GOT3 (cell line): ENCODE results near the gene CAMKK1.
A peak's percentile ranks its signal among the peaks of the same experiment; 100 is the strongest.

Experiments used
- DNase-seq: peaks from one replicate; lab custom pipeline; 2025; ENCODE audit warnings: mixed read lengths; lab: John Stamatoyannopoulos, UW

CAMKK1 gene

GRCh38 chr17:3893003-3893719, at the start of gene CAMKK1:
Gene CAMKK1, minus strand, starts transcription at chr17:3893053. Its CDS starts 7,366 bp downstream, at chr17:3885687.
- peak; percentile 37 for DNase-seq

GRCh38 chr17:3940965-3941698, 48.3 kb upstream of the CAMKK1 start:
- no peak for DNase-seq

GRCh38 chr17:3937359-3937758, 44.5 kb upstream of the CAMKK1 start:
- DNase-seq = no peak

DNA sequence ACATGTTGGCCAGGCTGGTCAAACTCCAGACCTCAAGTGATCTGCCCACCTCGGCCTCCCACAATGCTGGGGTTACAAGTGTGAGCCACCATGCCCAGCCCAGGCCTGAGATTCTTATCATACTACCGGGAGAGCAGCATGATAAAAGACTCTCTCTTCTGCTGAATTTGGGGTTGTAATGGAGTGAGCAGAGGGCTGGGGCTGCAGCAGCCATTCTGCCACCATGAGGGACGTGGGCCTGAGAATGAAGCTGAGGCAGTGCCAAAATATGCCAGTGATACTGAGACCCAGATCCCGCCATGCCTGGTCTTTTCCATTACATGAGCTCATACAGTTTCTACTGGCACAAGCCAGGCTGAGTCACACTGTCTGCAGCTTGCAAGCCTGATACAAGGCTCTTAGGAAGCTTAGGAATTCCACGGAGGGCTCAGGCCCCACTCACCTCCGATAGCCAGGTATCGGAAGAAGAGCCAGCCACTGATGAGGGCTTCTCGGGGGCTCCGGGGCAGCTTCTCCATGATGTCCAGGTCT, 43.0 kb upstream of the CAMKK1 start:
- no peak for DNase-seq

DNA sequence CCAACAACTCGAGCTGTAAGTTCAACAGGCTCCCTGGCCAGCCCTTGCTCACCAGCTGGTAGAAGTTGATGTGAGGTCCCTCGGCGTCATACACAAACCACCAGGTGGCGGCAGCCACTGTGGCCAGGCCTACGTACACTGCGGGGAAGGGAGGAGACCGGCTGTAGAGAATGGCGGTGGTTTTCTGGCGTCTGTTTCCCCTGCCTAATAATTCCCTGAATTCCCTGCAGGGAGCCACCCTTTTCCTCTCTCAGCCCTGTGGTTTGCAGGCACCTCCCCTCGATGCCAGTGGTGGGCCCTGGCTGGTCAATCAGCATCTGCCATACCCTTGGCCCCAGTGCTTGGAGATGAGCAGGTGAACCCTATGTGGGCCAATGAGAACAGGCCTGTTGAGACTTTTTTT, 42.3 kb upstream of the CAMKK1 start:
- DNase-seq = no peak

DNA sequence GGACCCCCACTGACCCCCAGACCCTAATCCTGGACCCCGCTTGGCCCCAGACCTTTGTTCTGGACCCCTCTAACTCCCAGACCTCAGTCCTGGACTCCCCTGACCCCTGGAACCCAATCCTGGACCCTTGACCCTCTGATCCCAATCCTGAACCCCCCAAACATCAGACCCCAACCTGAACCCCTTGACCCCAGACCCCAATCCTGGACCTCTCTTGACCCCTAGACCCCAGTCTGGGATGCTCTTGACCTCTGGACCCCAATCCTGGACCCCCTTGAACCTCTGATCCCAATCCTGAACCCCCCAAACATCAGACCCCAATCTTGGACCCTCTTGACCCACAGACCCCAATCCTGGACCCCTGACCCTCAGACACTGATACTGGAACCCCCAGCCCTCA, 36.9 kb upstream of the CAMKK1 start:
- no peak for DNase-seq

- no peak for DNase-seq
Measured at GRCh38 chr17:3929181-3929580, 36.3 kb upstream of the CAMKK1 start.

- DNase-seq = no peak
Measured at GRCh38 chr17:3928406-3928805, 35.6 kb upstream of the CAMKK1 start.

GRCh38 chr17:3927628-3928340, 34.9 kb upstream of the CAMKK1 start:
- no peak for DNase-seq

DNA sequence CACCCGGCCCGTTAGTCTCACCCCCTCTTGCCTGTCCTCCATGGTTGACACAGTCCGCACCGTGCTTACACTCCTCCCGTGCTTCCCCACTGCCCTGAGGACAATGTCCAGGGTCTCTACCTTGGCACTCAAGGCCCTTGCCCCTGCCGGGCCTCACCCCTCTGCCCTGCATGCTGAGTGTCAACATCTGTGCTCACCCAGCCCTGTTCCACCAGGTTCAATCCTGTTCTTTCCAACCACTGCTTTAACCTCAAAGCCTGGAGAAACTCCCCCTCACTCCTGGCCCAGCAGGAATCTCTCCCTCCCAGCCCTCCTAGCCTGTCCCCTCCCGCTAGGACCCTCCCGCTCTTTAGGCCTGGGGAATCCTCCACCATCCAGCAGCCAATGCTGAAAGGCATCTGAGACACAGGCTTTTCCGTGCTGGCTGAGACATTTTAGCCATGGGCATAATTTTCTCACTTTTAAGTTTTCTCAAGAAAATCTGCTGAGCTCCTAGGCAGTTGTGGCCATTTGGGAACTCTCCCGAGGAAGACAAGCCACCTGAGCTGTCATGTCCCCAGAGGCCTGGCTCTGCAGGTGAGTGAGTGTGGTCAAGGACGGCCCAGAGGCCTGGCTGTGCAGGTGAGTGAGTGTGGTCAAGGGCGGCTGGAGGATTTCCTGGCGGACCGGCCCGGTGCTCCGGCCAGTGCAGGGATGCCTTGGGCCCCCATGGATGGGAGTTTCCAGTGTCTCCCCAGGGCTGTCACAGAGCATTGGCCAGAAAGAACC, 34.2 kb upstream of the CAMKK1 start:
- DNase-seq = no peak

DNA sequence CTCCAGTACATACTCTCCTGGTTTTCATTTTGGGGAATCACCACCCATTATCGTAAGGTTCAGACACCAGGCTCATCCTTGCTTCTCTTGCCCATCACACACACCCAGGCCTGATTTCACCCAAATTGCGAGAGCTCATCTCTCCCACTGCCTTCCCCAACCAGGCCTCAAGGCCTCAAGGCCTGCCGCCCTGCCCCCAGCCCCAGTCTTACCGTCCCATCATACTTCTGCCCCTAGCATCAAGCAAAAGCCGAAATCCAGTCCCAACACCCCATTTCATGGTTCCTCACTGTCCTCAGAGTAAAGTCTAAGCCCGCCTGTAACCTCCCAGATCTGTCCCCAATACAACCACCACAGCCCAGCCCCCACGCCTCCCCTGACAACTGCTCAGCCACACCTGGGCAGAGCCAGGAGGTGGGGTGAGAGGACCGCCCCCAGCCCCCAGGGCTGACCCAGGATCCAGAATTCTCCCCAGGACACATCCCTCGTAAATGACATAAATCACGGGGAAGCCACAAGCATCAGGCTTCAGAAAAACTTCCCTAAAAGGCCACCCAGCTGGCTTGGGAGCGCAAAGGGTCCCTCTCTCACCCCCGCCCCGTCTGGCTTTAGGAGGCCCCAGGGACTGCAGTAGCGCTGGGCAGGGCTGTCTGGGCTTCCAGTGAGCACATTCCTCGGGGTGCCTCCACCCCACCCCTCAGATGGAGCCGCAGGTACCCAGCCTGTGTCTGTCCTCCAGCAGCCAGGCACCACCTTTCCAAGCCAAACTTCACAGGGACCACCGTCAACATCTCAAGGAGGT, 33.0 kb upstream of the CAMKK1 start:
- DNase-seq = no peak

DNA sequence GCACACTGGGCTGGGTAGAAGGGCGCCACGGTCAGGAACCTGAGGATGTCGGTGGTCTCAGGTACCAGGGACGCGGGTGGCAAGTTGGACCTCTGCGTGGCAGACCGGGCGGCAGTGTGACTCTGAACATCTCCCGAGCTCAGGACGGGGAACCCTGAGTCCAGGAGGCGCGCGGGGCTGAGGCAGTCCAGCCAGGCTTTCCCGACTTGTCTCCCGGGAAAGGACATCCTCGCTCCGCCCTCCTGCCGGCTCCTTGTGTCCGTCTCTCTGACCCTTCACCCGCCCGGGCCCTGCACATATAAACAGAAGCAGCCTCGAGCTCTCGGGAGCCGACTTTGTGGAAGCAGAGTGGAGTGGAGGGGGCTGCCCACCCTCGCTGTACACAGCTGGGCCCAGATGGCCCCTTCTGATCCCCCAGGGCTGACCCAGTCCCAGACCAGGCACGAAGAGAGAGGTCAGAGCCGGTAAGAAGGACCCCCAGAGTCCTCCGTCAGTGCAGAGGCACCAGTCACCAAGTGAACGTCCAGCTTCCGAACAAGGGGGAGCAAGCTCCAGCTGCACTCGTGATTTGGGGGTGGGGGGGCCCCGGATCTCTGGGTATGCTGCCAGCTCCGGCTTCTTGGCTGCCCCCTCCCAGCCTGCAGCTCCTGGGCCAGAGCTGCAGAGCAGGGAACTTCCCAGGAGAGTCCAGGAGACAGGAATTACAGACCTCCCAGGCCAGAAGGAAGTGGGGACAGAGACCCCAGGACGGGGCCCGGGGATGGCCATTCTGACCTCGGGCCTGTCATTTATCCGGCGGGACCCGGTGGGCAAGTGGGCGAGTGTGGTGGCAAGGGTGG, 31.9 kb upstream of the CAMKK1 start:
- DNase-seq = no peak

DNA sequence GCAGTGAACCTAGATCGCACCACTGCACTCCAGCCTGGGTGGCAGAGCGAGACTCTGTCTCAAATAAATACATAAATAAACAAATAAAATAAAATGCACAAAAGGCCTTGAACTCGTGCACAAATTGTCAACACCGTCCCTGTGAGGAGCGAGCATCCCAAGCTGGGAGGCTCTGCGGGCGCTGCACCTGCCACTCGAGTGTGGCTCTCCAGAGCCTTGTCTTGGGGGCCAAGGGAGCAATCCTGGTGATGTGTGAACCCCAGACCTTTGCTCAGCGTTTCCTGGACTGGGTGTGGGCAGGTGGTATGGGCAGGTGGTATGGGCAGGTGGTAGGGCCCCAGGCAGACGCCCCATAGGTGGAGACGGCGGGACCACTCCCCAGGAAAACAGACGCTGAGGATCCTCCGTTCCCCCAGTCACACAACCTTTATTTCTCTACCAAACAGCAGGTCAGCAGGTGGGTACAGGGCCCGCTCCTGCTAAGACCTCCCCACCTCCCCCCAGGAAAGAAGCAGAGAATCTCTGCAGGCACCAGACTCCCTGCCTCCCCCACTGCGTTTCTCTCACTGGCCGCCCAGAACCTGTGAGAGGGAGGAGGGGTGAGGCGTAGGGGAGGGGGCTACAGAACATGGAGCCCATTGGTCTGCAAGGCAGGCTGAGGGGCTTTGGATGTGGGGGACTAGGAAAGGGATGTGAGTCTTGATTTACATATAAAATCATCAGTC, 30.8 kb upstream of the CAMKK1 start:
- DNase-seq = no peak

- no peak for DNase-seq
Measured at GRCh38 chr17:3922765-3923164, 29.9 kb upstream of the CAMKK1 start.

DNA sequence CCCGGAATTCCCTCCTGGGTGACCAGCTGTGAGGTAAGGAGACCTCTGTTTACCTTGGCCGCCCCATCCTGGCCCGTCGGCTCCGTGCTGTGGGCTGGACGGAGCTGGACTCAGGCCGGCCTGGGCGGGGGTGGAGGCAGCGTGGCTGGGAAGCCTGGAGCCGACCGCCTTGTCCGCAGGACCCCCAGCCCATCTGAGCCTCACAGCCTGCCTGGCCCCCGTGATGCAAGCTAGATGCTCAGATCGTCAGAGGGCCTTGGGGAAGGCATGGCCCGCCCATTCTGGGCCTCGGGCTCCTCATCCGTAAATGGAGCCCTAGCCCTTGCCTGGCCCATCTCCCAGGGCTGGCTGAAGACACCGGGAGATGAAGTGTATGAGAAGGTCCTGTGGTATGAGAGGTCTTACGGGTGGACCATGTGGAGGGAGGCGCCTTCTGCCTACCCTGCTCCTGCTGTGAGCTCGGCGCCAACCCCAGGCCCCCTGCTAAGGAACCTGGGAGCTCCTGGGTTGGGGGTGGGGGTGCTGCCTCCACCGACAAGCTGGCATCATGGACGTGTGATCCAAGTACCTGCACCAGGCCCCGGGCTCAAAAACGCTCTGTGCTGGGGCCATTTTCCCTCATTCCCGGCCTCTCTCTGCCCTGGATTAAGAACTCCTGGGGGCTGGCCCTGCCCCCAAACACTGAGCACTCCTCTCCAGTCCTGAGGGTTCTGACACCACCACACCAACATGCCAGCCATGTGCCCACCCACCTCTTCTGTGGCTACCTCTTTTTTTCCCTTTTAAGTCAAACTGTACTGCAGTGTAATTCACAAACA, 28.9 kb upstream of the CAMKK1 start:
- no peak for DNase-seq

GRCh38 chr17:3921006-3921405, 28.2 kb upstream of the CAMKK1 start:
- DNase-seq = no peak

- DNase-seq = no peak
Measured at GRCh38 chr17:3919123-3919624, 26.3 kb upstream of the CAMKK1 start.

DNA sequence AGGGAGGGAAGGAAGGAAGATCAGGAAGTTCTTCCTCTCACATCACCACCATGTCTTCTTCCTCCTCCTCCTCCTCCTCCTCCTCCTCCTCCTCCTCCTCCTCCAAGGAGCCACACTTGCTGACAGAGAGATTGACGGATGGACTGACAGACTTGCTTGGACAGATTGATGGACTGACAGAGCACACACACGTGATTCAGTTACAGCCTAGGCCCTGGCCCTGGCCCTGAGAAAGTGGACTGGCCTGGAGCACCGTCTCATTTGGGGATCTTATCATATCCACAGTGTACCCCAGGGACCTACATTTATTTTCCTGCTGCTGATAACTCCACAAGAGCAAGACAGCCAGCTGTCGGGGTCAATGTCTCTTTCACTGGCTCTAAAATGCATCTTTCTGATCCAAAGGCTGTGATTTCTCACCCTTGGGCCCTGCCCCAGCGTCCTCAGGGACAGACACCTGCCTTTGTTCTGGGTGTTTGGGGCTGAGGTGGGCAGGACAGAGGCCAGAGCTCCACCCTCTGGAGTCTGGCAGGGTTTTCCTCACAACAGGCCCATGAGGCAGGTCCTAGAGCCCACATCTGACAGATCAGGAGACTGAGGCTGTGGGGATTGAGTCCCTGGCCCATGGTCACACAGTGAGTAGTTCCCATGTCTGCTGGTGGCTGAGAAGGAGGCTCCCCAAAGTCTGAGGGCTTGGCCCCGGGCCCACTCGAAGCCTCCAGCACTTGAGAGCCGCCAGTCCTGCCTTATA, 25.7 kb upstream of the CAMKK1 start:
- DNase-seq = no peak
